ENCODE data around the gene LRP1. TPM values are rescaled to one million over a fixed set of nuclear protein-coding genes. Genes with fewer than 3 reads are reported as not detected.

The LRP1 gene
- total RNA-seq, 1 donor from 2014 or later, result 0.95 TPM

- no peak for DNase-seq
- Mint-ChIP-seq H3K4me1 (peaks cover 13% of the 10 kb centered on the region), H3K27ac (no peak overlapping the region), H3K27me3 (peaks cover 2% of the 10 kb centered on the region), H3K9me3 (peaks cover 2% of the 10 kb centered on the region), H3K4me3 (no peak overlapping the region), H3K36me3 (ENCODE audit: low read depth) (no peaks in the 10 kb centered on the region)
- intact Hi-C loops (cut with micrococcal nuclease), result loop anchor here (1.0 to 10.0 kb wide), 2 partner anchors 14 to 328 kb away; partner anchors contain the start of genes GLI1 and INHBE
- ATAC-seq (ENCODE audit: low read depth), result no peak
- TF ChIP-seq CTCF (IDR thresholded peaks at IDR 0.05), result no peak
- ChIA-PET POLR2A (interaction anchor here (0.5 to 2.5 kb wide), 3 partner anchors 15 to 57 kb away, joined by 3 to 46 read pairs (median 3); partner anchors contain the start of gene STAT6), CTCF (interaction anchor here (0.8 to 2.0 kb wide), 8 partner anchors 47 to 116 kb away, joined by 3 to 9 read pairs (median 4); partner anchors contain the start of gene SHMT2)
Measured at GRCh38 chr12:57126561-57126960, 1.7 kb upstream of the LRP1 start.

GRCh38 chr12:57127101-57127725 lies 1.1 kb upstream of the LRP1 start:
- intact Hi-C loops (cut with micrococcal nuclease), result loop anchor here (10.0 kb wide), 1 partner anchor 328 kb away; the partner anchor contains the start of genes GLI1 and INHBE
- ChIA-PET CTCF (interaction anchor here (0.8 to 2.0 kb wide), 10 partner anchors 10 to 116 kb away, joined by 3 to 6 read pairs (median 4); partner anchors contain the start of gene SHMT2), POLR2A (interaction anchor here (0.6 to 2.5 kb wide), 10 partner anchors 16 to 370 kb away, joined by 3 to 46 read pairs (median 6); partner anchors contain the start of gene STAT6)
- H3K27me3 Mint-ChIP-seq, result peaks cover 2% of the 10 kb centered on the region
- peaks cover 13% of the 10 kb centered on the region for H3K4me1 Mint-ChIP-seq
- no peak overlapping the region for H3K27ac Mint-ChIP-seq
- DNase-seq (peak; percentile 41), ATAC-seq (ENCODE audit: low read depth) (peak; percentile 39)
- TF ChIP-seq CTCF (IDR thresholded peaks at IDR 0.05), result no peak
- H3K36me3 Mint-ChIP-seq (ENCODE audit: low read depth), result no peaks in the 10 kb centered on the region
- H3K4me3 Mint-ChIP-seq, result peak overlapping the region; percentile 87
- H3K9me3 Mint-ChIP-seq, result peaks cover 2% of the 10 kb centered on the region

GRCh38 chr12:57128519-57129247 lies 400 bp downstream of the LRP1 start:
- Mint-ChIP-seq H3K27me3 (peaks cover 6% of the 10 kb centered on the region), H3K27ac (no peak overlapping the region)
- intact Hi-C loops (cut with micrococcal nuclease), result loop anchor here (1.0 to 10.0 kb wide), 2 partner anchors 115 to 326 kb away; partner anchors contain the start of genes GLI1 and INHBE

GRCh38 chr12:57129321-57129842 lies 1.1 kb downstream of the LRP1 start:
- intact Hi-C loops (cut with micrococcal nuclease), result loop anchor here (10.0 kb wide), 1 partner anchor 325 kb away; the partner anchor contains the start of genes GLI1 and INHBE
- Mint-ChIP-seq H3K27me3 (peaks cover 6% of the 10 kb centered on the region), H3K4me3 (peak overlapping the region; percentile 61), H3K4me1 (peaks cover 13% of the 10 kb centered on the region), H3K27ac (no peak overlapping the region), H3K9me3 (no peaks in the 10 kb centered on the region), H3K36me3 (ENCODE audit: low read depth) (no peaks in the 10 kb centered on the region)
- ATAC-seq (ENCODE audit: low read depth) (no peak), DNase-seq (no peak)
- ChIA-PET CTCF (interaction anchor here (0.6 to 0.8 kb wide), 2 partner anchors 50 to 69 kb away, joined by 3 read pairs; no protein-coding TSS in a partner anchor), POLR2A (interaction anchor here (0.6 kb wide), 1 partner anchor 64 kb away, joined by 3 read pairs; no protein-coding TSS in a partner anchor)
- no peak for TF ChIP-seq CTCF (IDR thresholded peaks at IDR 0.05)

More at GRCh38 chr12:57128519-57129247, 400 bp downstream of the LRP1 start:
- Mint-ChIP-seq H3K9me3 (peaks cover 2% of the 10 kb centered on the region), H3K36me3 (ENCODE audit: low read depth) (no peaks in the 10 kb centered on the region), H3K4me3 (peak overlapping the region; percentile 87), H3K4me1 (peaks cover 13% of the 10 kb centered on the region)
- CTCF ChIA-PET, result interaction anchor here (0.8 to 1.8 kb wide), 5 partner anchors 8 to 68 kb away, joined by 3 to 6 read pairs (median 4); no protein-coding TSS in a partner anchor
- no peak for ATAC-seq (ENCODE audit: low read depth)
- POLR2A ChIA-PET, result interaction anchor here (0.6 to 2.5 kb wide), 19 partner anchors 17 to 659 kb away, joined by 3 to 46 read pairs (median 4); partner anchors contain the start of genes NACA, NEMP1, RBMS2 and SHMT2
- no peak for TF ChIP-seq CTCF (IDR thresholded peaks at IDR 0.05)
- DNase-seq, result no peak
